22Rv1 (cell line): ENCODE measurements around the gene EFHC1.

Experiments used
- CTCF ChIP-seq: fragments of 450-650 bp; IDR thresholded peaks from 2 replicates; pipeline ENCODE4 v1.5.1; 2017; ENCODE audit warnings: mild to moderate bottlenecking
- ZFX ChIP-seq: fragments of 450-650 bp; IDR thresholded peaks from 2 replicates; pipeline ENCODE4 v1.6.1; 2017; ENCODE audit warnings: antibody characterized with exemption, borderline replicate concordance

GRCh38 chr6:52390361-52390727 lies 29.8 kb upstream of the EFHC1 start:
- TF ChIP-seq CTCF = no peak
- no peak for TF ChIP-seq ZFX
